ENCODE measurements around the gene HOXC10. TPM values are rescaled to one million over a fixed set of nuclear protein-coding genes. Genes with fewer than 3 reads are reported as not detected.

Gene HOXC10
- polyA plus RNA-seq, 3 donors, result not detected

DNA sequence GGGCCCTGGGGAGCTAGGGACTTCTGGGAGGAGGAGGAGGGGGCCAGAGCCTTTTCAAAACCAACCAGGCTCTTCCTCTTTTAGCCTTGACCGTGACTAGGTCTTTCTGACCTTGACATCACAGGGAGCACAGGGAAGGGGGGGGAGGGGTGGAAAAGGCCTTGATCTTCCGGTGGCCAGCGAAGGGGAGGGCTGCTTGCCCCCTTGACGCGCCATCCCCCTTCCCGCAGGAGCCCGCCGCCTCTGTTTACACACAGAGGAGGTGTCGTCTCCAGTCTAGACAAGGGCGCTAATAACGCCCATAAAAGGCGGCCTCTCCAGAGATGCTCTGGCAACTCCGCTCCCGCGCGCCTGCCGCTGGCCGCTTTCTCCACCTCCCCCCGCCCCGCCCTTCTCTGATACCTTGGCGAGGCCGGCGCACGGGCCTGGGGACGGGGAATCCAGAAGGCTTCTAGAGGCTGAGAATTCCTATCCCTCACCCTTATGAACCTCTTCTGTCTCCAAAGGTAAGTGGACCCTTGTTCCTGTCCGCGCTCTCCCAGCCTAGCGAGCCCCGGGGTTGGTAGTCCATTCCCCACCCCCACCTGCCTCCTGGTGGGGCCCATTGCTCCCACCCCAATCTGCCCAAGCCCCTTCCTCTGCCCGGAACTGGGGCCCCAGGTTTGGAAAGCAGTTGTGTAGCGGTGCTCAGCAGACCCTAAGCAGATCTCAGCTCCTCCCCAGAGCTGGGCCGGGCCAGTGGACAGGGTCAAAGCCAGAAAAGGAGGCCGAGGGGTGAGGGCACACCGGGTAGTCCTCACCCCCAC lies 35.1 kb upstream of the HOXC10 start:
- no peak overlapping the region for H3K4me3 ChIP-seq (replicated peaks in 1 of 3; ENCODE audit: low read depth in 2 of 3, low read length in 3 of 3)
- Mint-ChIP-seq H3K9me3 (peaks cover 0 to 47% (median 20%) of the 10 kb centered on the region in 7 donors), H3K36me3 (peaks cover 4 to 9% of the 10 kb centered on the region in 2 donors), H3K27me3 (ENCODE audit: low read depth in 3 of 3) (peaks cover 99 to 100% (median 100%) of the 10 kb centered on the region in 3 donors), H3K4me3 (peak overlapping the region in 1 of 2 donors; percentile 75), H3K4me1 (peaks cover 3% of the 10 kb centered on the region), H3K27ac (no peak overlapping the region)
- intact Hi-C loops (cut with micrococcal nuclease), result loop anchor here in 1 of 2 donors (5.0 kb wide), 1 partner anchor 47 kb away; no protein-coding TSS in a partner anchor
- TF ChIP-seq, protein P1, sequence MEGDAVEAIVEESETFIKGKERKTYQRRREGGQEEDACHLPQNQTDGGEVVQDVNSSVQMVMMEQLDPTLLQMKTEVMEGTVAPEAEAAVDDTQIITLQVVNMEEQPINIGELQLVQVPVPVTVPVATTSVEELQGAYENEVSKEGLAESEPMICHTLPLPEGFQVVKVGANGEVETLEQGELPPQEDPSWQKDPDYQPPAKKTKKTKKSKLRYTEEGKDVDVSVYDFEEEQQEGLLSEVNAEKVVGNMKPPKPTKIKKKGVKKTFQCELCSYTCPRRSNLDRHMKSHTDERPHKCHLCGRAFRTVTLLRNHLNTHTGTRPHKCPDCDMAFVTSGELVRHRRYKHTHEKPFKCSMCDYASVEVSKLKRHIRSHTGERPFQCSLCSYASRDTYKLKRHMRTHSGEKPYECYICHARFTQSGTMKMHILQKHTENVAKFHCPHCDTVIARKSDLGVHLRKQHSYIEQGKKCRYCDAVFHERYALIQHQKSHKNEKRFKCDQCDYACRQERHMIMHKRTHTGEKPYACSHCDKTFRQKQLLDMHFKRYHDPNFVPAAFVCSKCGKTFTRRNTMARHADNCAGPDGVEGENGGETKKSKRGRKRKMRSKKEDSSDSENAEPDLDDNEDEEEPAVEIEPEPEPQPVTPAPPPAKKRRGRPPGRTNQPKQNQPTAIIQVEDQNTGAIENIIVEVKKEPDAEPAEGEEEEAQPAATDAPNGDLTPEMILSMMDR (IDR thresholded peaks at IDR 0.05), result no peak
- H4K20me1 ChIP-seq (ENCODE audit: insufficient read depth, low read length), result no peaks in the 10 kb centered on the region
- no peak overlapping the region for H3K27ac ChIP-seq (ENCODE audit: low read depth in 1 of 2, low read length in 2 of 2)
- DNase-seq, result no peak
- H3K9me3 ChIP-seq (replicated peaks in 1 of 2; ENCODE audit: control insufficient read depth in 1 of 2, insufficient read depth in 1 of 2, low read length in 2 of 2), result peaks cover 3 to 88% of the 10 kb centered on the region in 2 donors
- 3% methylated on average over 31 of the region's 34 CpGs for WGBS (ENCODE audit: insufficient coverage)
- H3K36me3 ChIP-seq (replicated peaks in 1 of 2; ENCODE audit: control insufficient read depth in 1 of 2, insufficient read depth in 2 of 2, low read length in 2 of 2), result no peaks in the 10 kb centered on the region
- H3K27me3 ChIP-seq (ENCODE audit: control insufficient read depth in 2 of 2, insufficient read depth in 2 of 2, low read length in 2 of 2), result peaks cover 89 to 100% of the 10 kb centered on the region in 2 donors
- no peak overlapping the region for H3K4me2 ChIP-seq (replicated peaks; ENCODE audit: extremely low read depth, low read length, poor library complexity, severe bottlenecking)
- no peaks in the 10 kb centered on the region for H3K4me1 ChIP-seq (ENCODE audit: control insufficient read depth in 1 of 2, insufficient read depth in 2 of 2, low read length in 2 of 2)
- H3K79me2 ChIP-seq (ENCODE audit: insufficient read depth, low read length), result no peaks in the 10 kb centered on the region
- no peak overlapping the region for H3K9ac ChIP-seq (ENCODE audit: insufficient read depth, low read length, poor library complexity, severe bottlenecking)
- H2AFZ ChIP-seq (ENCODE audit: insufficient read depth, low read depth, low read length, poor library complexity, severe bottlenecking), result no peak overlapping the region

DNA sequence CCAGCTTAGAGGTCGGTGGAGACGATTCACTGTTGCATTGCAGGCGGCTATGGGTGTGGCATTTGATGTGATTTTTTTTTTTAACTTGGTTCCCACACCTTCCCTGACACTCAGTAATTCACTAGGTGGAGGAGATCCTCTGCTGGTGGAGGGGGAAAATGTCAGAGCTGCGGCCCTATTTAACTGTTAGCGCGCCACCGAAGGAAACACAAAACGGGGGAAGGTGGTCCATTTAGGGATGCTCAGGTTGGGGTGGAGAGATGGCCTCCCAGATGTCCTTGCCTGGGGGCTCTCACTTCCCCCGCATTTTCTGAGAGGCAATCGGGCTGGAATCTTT lies 34.5 kb upstream of the HOXC10 start:
- peaks cover 90 to 99% of the 10 kb centered on the region in 2 donors for H3K27me3 ChIP-seq (ENCODE audit: control insufficient read depth in 2 of 2, insufficient read depth in 2 of 2, low read length in 2 of 2)
- TF ChIP-seq, protein P1 (IDR thresholded peaks at IDR 0.05), result no peak
- Mint-ChIP-seq H3K27ac (no peak overlapping the region), H3K4me1 (peaks cover 3% of the 10 kb centered on the region), H3K36me3 (peaks cover under 1 to 6% of the 10 kb centered on the region in 2 donors), H3K27me3 (ENCODE audit: low read depth in 3 of 3) (peaks cover 97 to 99% (median 97%) of the 10 kb centered on the region in 3 donors), H3K4me3 (peak overlapping the region in 1 of 2 donors; percentile 75), H3K9me3 (peaks cover 0 to 49% (median 21%) of the 10 kb centered on the region in 7 donors)
- no peak overlapping the region for H3K27ac ChIP-seq (ENCODE audit: low read depth in 1 of 2, low read length in 2 of 2)
- H3K4me2 ChIP-seq (replicated peaks; ENCODE audit: extremely low read depth, low read length, poor library complexity, severe bottlenecking), result no peak overlapping the region
- H3K4me1 ChIP-seq (ENCODE audit: control insufficient read depth in 1 of 2, insufficient read depth in 2 of 2, low read length in 2 of 2), result no peaks in the 10 kb centered on the region
- H4K20me1 ChIP-seq (ENCODE audit: insufficient read depth, low read length), result no peaks in the 10 kb centered on the region
- intact Hi-C loops (cut with micrococcal nuclease), result loop anchor here in 1 of 2 donors (5.0 kb wide), 1 partner anchor 47 kb away; no protein-coding TSS in a partner anchor
- H3K36me3 ChIP-seq (replicated peaks in 1 of 2; ENCODE audit: control insufficient read depth in 1 of 2, insufficient read depth in 2 of 2, low read length in 2 of 2), result no peaks in the 10 kb centered on the region
- no peaks in the 10 kb centered on the region for H3K79me2 ChIP-seq (ENCODE audit: insufficient read depth, low read length)
- no peak overlapping the region for H3K9ac ChIP-seq (ENCODE audit: insufficient read depth, low read length, poor library complexity, severe bottlenecking)
- H3K9me3 ChIP-seq (replicated peaks in 1 of 2; ENCODE audit: control insufficient read depth in 1 of 2, insufficient read depth in 1 of 2, low read length in 2 of 2), result peaks cover 3 to 85% of the 10 kb centered on the region in 2 donors
- no peak overlapping the region for H3K4me3 ChIP-seq (replicated peaks in 1 of 3; ENCODE audit: low read depth in 2 of 3, low read length in 3 of 3)
- DNase-seq, result no peak
- 0% methylated on average over 3 of the region's 10 CpGs for WGBS (ENCODE audit: insufficient coverage)
- H2AFZ ChIP-seq (ENCODE audit: insufficient read depth, low read depth, low read length, poor library complexity, severe bottlenecking), result no peak overlapping the region

Measured in CD14-positive monocyte (primary cell).